22Rv1 (cell line): Measurements from ENCODE around the gene NCBP2.

Experiments used
- H3K27ac ChIP-seq: fragments of 450-650 bp; 2 replicates; pipeline ENCODE4 v1.5.1; 2017
- ZFX ChIP-seq: fragments of 450-650 bp; IDR thresholded peaks from 2 replicates; pipeline ENCODE4 v1.6.1; 2017; ENCODE audit warnings: antibody characterized with exemption, borderline replicate concordance
- TF ChIP-seq, protein P1 (sequence below): fragments of 450-650 bp; IDR thresholded peaks from 2 replicates; pipeline ENCODE4 v1.5.1; 2017; ENCODE audit warnings: mild to moderate bottlenecking

Gene NCBP2

DNA sequence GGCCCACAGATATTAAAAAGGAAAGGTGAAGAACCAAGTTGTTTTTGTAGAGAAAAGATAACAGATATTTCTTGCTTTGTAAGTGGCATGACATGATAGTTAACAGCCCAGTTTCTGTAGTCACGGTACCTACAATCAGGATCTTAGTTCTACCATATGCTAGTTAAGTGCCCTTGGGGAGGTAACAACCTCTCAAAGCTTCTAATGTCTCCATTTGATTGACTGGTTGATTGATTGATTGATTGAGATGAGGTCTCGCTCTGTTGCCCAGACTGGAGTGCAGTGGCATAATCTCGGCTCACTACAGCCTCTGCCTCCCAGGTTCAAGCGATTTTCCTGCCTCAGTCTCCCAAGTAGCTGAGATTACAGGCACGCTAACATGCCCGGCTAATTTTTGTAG lies 46.1 kb downstream of the NCBP2 start:
- no peak for TF ChIP-seq ZFX
- TF ChIP-seq, protein P1, sequence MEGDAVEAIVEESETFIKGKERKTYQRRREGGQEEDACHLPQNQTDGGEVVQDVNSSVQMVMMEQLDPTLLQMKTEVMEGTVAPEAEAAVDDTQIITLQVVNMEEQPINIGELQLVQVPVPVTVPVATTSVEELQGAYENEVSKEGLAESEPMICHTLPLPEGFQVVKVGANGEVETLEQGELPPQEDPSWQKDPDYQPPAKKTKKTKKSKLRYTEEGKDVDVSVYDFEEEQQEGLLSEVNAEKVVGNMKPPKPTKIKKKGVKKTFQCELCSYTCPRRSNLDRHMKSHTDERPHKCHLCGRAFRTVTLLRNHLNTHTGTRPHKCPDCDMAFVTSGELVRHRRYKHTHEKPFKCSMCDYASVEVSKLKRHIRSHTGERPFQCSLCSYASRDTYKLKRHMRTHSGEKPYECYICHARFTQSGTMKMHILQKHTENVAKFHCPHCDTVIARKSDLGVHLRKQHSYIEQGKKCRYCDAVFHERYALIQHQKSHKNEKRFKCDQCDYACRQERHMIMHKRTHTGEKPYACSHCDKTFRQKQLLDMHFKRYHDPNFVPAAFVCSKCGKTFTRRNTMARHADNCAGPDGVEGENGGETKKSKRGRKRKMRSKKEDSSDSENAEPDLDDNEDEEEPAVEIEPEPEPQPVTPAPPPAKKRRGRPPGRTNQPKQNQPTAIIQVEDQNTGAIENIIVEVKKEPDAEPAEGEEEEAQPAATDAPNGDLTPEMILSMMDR: no peak
- H3K27ac ChIP-seq: no peak overlapping the region

DNA sequence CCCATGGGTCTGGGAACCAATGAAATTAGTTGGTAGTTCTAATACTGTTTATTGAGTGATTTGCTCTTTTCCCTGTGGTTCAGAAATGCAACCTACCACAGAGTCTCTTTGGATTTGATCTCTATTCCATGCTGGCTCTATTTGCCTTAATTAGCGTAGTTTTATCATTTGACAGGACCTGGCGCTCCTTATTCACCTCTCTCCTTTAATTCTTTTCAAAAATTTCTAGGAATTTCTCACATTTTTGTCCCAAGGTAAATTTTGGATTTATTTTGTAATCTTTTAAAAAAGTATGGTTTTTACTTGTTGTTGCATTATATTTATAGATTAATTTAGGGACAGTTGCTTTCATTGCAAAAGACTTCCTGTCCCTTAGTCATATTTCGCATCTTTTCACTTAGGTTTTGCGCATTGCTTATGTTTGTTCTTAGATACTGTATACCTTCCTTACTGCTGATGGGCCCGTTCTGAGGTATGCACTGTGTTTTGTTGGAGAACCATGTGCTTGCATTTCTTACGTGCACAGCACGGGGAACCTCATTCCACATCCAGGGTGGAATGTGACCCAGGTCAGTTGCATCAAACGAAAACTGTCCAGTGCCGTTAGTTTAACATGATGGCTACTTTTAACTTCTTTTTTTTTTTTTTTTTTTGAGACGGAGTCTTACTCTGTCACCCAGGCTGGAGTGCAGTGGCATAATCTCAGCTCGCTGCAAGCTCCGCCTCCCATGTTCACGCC lies 47.6 kb downstream of the NCBP2 start:
- H3K27ac ChIP-seq: no peak overlapping the region
- TF ChIP-seq, protein P1: no peak
- TF ChIP-seq ZFX: no peak

DNA sequence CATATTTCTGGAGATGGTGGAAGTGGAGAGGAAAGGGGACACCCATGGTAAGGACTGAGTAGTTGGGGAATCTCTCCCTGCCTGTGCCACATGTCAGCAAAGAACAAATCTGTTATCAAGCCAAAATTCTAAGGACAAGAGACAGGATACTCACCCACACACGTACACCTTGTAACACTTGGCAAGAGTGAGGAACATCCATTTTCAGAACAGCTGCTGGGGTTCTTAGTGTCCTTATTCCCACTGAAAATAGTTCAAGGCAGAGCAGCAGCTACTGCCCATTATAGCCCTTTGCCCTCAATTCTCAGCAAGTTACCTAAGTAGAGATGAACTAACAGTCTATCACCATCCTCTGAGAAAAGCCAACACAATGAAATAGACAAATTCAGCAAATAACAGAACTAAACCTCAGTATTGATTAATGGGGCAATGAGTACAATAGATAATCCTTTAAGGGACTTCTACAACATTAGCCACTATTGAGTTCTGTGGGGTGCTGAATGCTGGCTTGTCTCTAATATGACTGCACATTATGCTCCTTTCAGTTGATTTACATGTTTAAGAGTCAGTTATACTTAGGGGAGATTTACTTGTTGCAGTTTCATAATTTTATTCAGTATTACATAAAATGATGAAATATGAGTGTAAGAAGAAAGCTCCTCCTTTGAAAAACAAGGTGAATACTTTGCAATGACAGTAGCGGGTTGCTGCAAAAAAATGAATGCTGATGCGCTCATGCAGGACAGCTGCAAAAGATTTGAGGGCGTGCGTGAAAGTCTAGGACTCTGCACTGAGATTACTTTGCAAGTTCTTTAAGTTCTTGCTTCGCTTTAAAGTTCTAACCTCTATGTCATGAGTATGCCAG lies 52.3 kb downstream of the NCBP2 start:
- no peak overlapping the region for H3K27ac ChIP-seq
- TF ChIP-seq, protein P1: no peak
- no peak for TF ChIP-seq ZFX

DNA sequence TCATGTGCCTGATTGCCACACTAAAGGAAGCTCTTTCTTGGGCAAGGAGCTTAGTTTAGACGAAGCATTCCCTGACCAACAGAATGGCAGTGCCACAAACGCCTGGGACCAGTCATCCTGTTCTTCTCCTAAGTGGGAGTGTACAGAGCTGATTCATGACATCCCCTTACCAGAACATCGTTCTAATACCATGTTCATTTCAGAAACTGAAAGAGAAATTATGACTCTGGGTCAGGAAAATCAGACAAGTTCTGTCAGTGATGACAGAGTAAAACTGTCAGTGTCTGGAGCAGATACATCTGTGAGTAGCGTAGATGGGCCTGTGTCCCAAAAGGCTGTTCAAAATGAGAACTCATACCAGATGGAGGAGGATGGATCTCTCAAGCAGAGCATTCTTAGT lies 56.2 kb downstream of the NCBP2 start:
- H3K27ac ChIP-seq: no peak overlapping the region
- TF ChIP-seq ZFX: no peak
- TF ChIP-seq, protein P1: no peak
